ACC112 (cell line): ENCODE measurements around the gene TMPRSS7.
A peak's percentile ranks its signal among the peaks of the same experiment; 100 is the strongest.
"Not testable (repeated sequence)": the region's sequence is repeated elsewhere in the genome, so short reads cannot be mapped to it uniquely, and the experiment has no call there.

Source experiments
- H2AFZ ChIP-seq: fragments of 200-600 bp; sonication (generic); one replicate; pipeline ENCODE4 v1.6.0; 2017; ENCODE audit warnings: antibody characterized with exemption, low read length; ENCODE audit not compliant: unreplicated experiment
- H3K27ac ChIP-seq: fragments of 200-600 bp; sonication (generic); 2 replicates; pipeline ENCODE4 v1.5.1; 2014; ENCODE audit warnings: low read depth, mild to moderate bottlenecking, antibody characterized with exemption, low read length, moderate library complexity
- H3K27me3 ChIP-seq: fragments of 200-600 bp; sonication (generic); 2 replicates; pipeline ENCODE4 v1.6.1; 2014; ENCODE audit warnings: mild to moderate bottlenecking, antibody characterized with exemption, low read length, moderate library complexity, mixed read lengths; ENCODE audit not compliant: insufficient read depth
- H3K36me3 ChIP-seq: fragments of 200-600 bp; sonication (generic); 2 replicates; pipeline ENCODE4 v1.6.1; 2016; ENCODE audit warnings: mild to moderate bottlenecking, antibody characterized with exemption, low read length, moderate library complexity, mixed read lengths; ENCODE audit not compliant: insufficient read depth
- H3K4me1 ChIP-seq: fragments of 200-600 bp; sonication (generic); one replicate; pipeline ENCODE4 v1.6.1; 2016; ENCODE audit warnings: low read length, mixed read lengths; ENCODE audit not compliant: insufficient read depth, unreplicated experiment, control insufficient read depth
- H3K4me3 ChIP-seq: fragments of 200-600 bp; sonication (generic); 2 replicates; pipeline ENCODE4 v1.5.1; 2014; ENCODE audit warnings: mild to moderate bottlenecking, low read depth, low read length
- H3K79me2 ChIP-seq: fragments of 200-600 bp; sonication (generic); one replicate; pipeline ENCODE4 v1.6.0; 2016; ENCODE audit warnings: low read length; ENCODE audit not compliant: control insufficient read depth, unreplicated experiment, insufficient read depth

The TMPRSS7 gene

DNA sequence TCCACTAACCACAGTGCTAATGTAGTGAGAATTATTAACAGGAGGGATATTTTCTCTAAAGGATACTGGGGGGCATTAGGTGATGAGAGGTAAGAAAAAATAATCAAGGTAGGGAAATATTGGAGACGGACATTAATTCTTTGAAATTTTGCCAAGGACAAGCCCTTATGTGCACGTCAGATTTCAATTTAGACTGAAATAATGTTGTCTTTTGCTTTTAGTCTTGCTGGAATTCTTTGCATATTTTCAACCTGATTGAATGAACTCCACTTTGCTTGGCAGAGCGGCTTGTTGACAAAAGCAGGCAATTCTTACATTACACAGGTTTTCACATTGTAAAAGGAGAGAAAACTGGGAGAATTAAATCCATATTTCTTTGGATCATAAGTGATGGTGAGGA is 26.6 kb downstream of the TMPRSS7 start:
- no peak overlapping the region for H3K4me3 ChIP-seq
- H3K36me3 ChIP-seq, result no peaks in the 10 kb centered on the region
- H3K79me2 ChIP-seq, result no peaks in the 10 kb centered on the region
- peaks cover 16% of the 10 kb centered on the region for H3K4me1 ChIP-seq
- no peaks in the 10 kb centered on the region for H3K27me3 ChIP-seq
- peak overlapping the region; percentile 59 for H2AFZ ChIP-seq
- no peak overlapping the region for H3K27ac ChIP-seq

DNA sequence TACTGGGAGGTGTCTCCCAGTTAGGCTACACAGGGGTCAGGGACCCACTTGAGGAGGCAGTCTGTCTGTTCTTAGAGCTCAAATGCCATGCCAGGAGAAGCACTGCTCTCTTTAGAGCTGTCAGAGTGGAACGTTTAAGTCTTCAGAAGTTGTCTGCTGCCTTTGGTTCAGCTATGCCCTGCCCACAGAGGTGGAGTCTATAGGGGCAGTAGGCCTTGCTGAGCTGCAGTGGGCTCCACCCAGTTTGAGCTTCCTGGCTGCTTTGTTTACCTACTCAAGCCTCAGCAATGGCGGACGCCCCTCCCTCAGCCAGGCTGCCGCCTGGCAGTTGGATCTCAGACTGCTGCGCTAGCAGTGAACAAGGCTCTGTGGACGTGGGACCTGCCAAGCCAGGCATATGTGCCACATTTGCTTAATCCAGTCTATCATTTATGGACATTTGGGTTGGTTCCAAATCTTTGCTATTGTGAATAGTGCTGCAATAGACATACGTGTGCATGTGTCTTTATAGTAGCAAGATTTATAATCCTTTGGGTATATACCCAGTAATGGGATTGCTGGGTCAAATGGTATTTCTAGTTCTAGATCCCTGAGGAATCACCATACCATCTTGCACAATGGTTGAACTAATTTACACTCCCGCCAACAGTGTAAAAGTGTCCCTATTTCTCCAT is 38.0 kb downstream of the TMPRSS7 start:
- H3K27ac ChIP-seq, H3K79me2 ChIP-seq, H3K4me3 ChIP-seq, H3K27me3 ChIP-seq, H3K36me3 ChIP-seq, H2AFZ ChIP-seq: not testable (repeated sequence)
- peaks cover 25% of the 10 kb centered on the region for H3K4me1 ChIP-seq

- Histone ChIP-seq H2AFZ (no peak overlapping the region), H3K27ac (peak overlapping the region; percentile 95), H3K36me3 (no peaks in the 10 kb centered on the region), H3K79me2 (no peaks in the 10 kb centered on the region), H3K27me3 (no peaks in the 10 kb centered on the region), H3K4me1 (peaks cover 25% of the 10 kb centered on the region), H3K4me3 (peak overlapping the region; percentile 9; the same call in 1 of the 2 replicates)
These were observed 39.5 kb downstream of the TMPRSS7 start for GRCh38 chr3:112074006-112074405.

DNA sequence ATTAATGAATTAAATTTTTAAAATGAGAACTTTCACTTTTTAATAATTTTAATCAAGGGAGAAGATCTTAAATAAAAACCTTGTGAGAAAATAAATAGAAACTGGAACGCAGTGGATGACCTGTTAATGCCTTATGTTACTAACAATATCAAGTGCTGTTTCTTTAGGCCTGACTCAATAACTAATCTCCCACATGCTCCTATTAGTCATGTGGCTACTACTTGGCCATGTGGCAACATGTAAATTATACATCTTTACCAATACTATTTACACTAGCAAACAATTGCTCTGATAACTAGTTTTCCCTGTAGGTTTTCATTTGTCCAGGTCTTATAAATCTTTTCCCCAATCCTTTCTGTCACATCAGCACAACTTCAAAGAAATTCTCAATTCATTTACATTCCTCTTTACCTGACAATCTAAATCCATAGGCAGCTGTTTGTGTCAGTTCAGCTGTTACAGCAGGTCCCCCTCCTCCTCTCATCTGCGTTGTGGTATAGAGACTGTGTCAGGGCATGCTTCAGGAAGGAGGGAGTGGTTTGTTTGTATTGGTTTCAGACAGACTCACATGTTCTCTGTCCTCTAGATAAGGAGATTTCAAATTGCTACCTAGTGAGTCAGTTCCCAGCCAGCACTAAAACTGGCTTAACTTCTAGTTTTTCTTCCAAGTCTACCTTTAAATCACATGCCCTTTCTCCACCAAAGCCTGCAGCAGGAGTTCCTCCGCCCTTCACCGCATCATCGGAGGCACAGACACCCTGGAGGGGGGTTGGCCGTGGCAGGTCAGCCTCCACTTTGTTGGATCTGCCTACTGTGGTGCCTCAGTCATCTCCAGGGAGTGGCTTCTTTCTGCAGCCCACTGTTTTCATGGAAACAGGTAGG is 40.3 kb downstream of the TMPRSS7 start:
- peak overlapping the region; percentile 27 for H2AFZ ChIP-seq
- H3K79me2 ChIP-seq, result no peaks in the 10 kb centered on the region
- no peaks in the 10 kb centered on the region for H3K36me3 ChIP-seq
- peak overlapping the region; percentile 95 for H3K27ac ChIP-seq
- H3K4me1 ChIP-seq, result peaks cover 25% of the 10 kb centered on the region
- H3K4me3 ChIP-seq, result peak overlapping the region; percentile 57
- H3K27me3 ChIP-seq, result no peaks in the 10 kb centered on the region

- no peak overlapping the region for H2AFZ ChIP-seq
- H3K79me2 ChIP-seq, result no peaks in the 10 kb centered on the region
- peaks cover 25% of the 10 kb centered on the region for H3K4me1 ChIP-seq
- no peaks in the 10 kb centered on the region for H3K27me3 ChIP-seq
- no peak overlapping the region for H3K4me3 ChIP-seq
- H3K27ac ChIP-seq, result no peak overlapping the region
- H3K36me3 ChIP-seq, result no peaks in the 10 kb centered on the region
These were observed 43.9 kb downstream of the TMPRSS7 start for GRCh38 chr3:112078125-112079083.

GRCh38 chr3:112083239-112083638 is 48.7 kb downstream of the TMPRSS7 start:
- Histone ChIP-seq H2AFZ (no peak overlapping the region), H3K4me1 (peaks cover 14% of the 10 kb centered on the region), H3K27me3 (no peaks in the 10 kb centered on the region), H3K36me3 (no peaks in the 10 kb centered on the region), H3K79me2 (peaks cover 4% of the 10 kb centered on the region), H3K4me3 (no peak overlapping the region), H3K27ac (no peak overlapping the region)

GRCh38 chr3:112084980-112085705 is 50.6 kb downstream of the TMPRSS7 start:
- Histone ChIP-seq H2AFZ (no peak overlapping the region), H3K79me2 (peaks cover 13% of the 10 kb centered on the region), H3K36me3 (no peaks in the 10 kb centered on the region), H3K4me1 (peaks cover 14% of the 10 kb centered on the region), H3K27me3 (no peaks in the 10 kb centered on the region), H3K27ac (no peak overlapping the region), H3K4me3 (no peak overlapping the region; the same call in 1 of the 2 replicates)

DNA sequence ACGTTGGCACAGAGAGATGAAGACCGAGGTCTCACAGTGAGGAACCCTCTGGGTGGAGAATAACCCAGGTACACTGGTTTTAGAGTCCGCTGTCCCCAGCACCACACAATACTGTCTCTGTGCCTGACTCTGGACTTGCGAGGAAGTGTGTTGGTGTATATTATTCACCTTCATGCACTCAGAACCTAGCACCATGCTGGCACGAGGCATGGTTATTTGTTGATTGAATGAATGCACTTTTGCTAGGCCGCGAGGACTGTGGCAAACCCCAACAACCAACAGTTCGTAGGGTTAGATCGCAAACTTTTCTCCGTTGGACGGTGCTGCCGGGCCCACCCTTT is 51.2 kb downstream of the TMPRSS7 start:
- no peak overlapping the region for H3K27ac ChIP-seq
- H3K27me3 ChIP-seq, result no peaks in the 10 kb centered on the region
- peak overlapping the region; percentile 83 for H3K4me3 ChIP-seq
- H3K36me3 ChIP-seq, result no peaks in the 10 kb centered on the region
- peaks cover 14% of the 10 kb centered on the region for H3K4me1 ChIP-seq
- H3K79me2 ChIP-seq, result peaks cover 13% of the 10 kb centered on the region
- peak overlapping the region; percentile 79 for H2AFZ ChIP-seq

DNA sequence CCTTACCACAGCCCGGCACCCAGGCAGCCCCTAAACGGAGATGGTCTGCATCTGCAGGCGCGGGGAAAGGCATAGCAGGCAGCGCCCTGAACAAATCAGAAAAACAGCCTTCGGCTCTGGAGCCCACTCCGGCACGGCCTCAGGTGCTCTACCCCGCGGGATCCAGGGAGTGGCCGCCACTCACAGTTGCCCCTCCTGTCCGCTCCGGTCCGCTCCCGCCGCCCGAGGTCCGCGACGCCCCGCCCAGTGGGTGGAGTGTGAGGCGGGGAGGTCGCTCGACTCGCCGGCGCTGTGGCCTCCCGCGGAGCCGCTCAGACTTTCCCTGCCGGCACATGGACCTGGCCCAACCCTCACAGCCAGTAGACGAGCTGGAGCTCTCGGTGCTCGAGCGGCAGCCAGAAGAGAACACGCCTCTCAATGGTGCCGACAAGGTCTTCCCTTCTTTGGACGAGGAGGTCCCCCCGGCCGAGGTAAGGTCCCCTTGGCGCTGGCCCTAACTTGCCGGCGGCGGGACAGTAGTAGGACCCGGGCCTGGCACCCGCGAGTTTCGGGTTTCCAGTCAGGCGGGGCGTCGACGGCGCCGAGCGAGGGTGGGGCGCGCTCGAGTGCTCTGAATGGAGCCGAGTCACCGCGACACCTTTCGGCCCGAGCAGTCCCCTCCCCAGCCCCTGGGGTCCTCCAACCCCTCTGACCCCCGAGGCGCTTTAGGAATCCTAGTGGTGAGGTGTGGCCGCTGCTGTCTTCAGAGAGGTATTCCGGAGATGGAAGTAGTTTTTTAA is 51.7 kb downstream of the TMPRSS7 start, which contains the start of gene C3orf52:
Gene C3orf52 (plus strand): TSS at position 314 of the 779 bp plus-strand sequence. CDS start 19 bp downstream, at position 333.
- no peaks in the 10 kb centered on the region for H3K36me3 ChIP-seq
- peaks cover 13% of the 10 kb centered on the region for H3K79me2 ChIP-seq
- no peaks in the 10 kb centered on the region for H3K27me3 ChIP-seq
- H3K27ac ChIP-seq, result peak within 1 kb of the TSS; percentile 39; the same call in 1 of the 2 replicates
- peaks cover 14% of the 10 kb centered on the region for H3K4me1 ChIP-seq
- H2AFZ ChIP-seq, result peak within 1 kb of the TSS; percentile 79
- H3K4me3 ChIP-seq, result peak within 1 kb of the TSS; percentile 83
